Measurements from ENCODE around the gene CDIPT.

DNA sequence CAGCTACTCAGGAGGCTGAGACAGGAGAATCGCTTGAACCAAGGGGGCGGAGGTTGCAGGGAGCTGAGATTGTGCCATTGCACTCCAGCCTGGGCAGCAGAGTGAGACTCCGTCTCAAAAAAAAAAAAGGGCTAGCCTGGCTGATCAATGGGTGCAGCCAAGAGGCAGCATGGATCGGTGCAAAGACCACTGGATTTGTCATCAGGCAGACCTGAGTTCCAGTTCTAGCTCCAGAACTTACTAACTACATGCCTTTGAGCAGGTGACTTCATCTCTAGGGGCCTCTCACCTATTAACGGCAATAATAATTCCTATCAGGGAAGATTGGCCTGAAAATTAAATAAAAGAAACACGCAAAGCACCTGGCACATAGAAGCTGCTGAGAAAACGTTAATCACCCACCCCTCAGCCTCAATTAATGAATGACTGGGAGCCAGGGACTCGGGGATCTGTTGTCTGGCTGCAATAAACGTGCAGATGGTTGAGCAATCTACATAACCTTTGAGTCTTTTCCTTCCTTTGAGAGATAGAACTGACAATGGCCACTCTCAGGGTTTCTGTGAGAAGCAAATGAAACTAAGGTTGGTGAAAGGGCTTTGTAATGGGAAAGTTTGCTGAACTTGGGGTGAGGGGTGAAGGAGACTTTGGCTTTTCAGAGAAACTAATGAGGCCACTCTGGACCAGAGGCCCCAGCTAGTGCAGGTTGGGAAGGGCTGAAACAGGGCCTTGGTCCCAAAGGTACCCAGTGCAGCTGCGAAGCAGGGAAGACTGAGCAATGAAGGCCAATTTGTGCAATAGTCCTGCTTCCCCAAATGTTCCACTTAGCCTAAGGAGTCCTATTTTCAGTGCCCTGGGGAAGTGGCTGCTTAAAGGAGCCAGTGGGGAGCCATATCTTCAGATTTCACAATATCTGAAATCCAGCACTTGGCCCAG, 28.8 kb upstream of the CDIPT start:
- no peak for TF ChIP-seq POLR2A (IDR thresholded peaks at IDR 0.05)
- no peak for TF ChIP-seq CTCF (IDR thresholded peaks at IDR 0.05)
